Liver (tissue), 9 donors: ENCODE data around the gene ZNF837. TPM values are rescaled to one million over a fixed set of nuclear protein-coding genes. Genes with fewer than 3 reads are reported as not detected.

Experiments
- DNase-seq: peaks from one replicate; pipeline ENCODE4 v3.0.0-alpha.2; 2017; ENCODE audit warnings: low spot score
- H3K27ac ChIP-seq, 2 donors: one replicate each; pipeline ENCODE4 v1.7.0; 2013; ENCODE audit warnings: inconsistent platforms in 2 of 2, low read length in 2 of 2, control low read depth in 1 of 2, low read depth in 1 of 2, mild to moderate bottlenecking in 1 of 2
- H3K27me3 ChIP-seq, 4 donors: one replicate each; pipeline versions ENCODE4 v1.6.1 to v1.7.0; 2013; ENCODE audit warnings: low read length in 3 of 4, inconsistent platforms in 1 of 4, mild to moderate bottlenecking in 1 of 4, moderate library complexity in 1 of 4; ENCODE audit not compliant: control insufficient read depth in 4 of 4, insufficient read depth in 4 of 4
- H3K36me3 ChIP-seq, 4 donors: one replicate each; pipeline versions ENCODE4 v1.6.1 to v1.7.0; 2013; ENCODE audit warnings: low read length in 3 of 4, mild to moderate bottlenecking in 3 of 4, low read depth in 1 of 4, moderate library complexity in 1 of 4; ENCODE audit not compliant: control insufficient read depth in 4 of 4, insufficient read depth in 3 of 4
- H3K4me1 ChIP-seq, 4 donors: one replicate each; pipeline versions ENCODE4 v1.6.1 to v1.7.0; 2013; ENCODE audit warnings: low read length in 3 of 4, mild to moderate bottlenecking in 3 of 4, moderate library complexity in 1 of 4; ENCODE audit not compliant: control insufficient read depth in 4 of 4, insufficient read depth in 4 of 4
- H3K4me3 ChIP-seq, 3 donors: one replicate each; pipeline versions ENCODE4 v1.6.1 to v1.7.0; 2013; ENCODE audit warnings: low read length in 3 of 3, control low read depth in 1 of 3, low read depth in 1 of 3, mild to moderate bottlenecking in 1 of 3
- H3K9ac ChIP-seq, 2 donors: one replicate each; pipeline ENCODE4 v1.7.0; 2013; ENCODE audit warnings: low read length in 2 of 2, mild to moderate bottlenecking in 2 of 2, moderate library complexity in 2 of 2, control low read depth in 1 of 2, low read depth in 1 of 2
- H3K9me3 ChIP-seq, 4 donors: one replicate each; pipeline versions ENCODE4 v1.6.1 to v1.7.0; 2013; ENCODE audit warnings: low read length in 3 of 4; ENCODE audit not compliant: control insufficient read depth in 4 of 4
- CTCF ChIP-seq: fragments of 150-350 bp; IDR thresholded peaks from 2 replicates; pipeline ENCODE4 v1.5.1; 2017; ENCODE audit warnings: improper control_type of control experiment, low read depth, low read length; ENCODE audit not compliant: missing input control
- EGR1 ChIP-seq, 2 donors: IDR thresholded peaks; 2 replicates each; pipeline ENCODE4 v1.6.1; 2016 to 2018; ENCODE audit warnings: antibody characterized with exemption in 2 of 2, low read depth in 2 of 2
- FOXA1 ChIP-seq: IDR thresholded peaks from 2 replicates; pipeline ENCODE4 v1.6.1; 2016; ENCODE audit warnings: antibody characterized with exemption
- FOXA2 ChIP-seq: IDR thresholded peaks from 2 replicates; pipeline ENCODE4 v1.6.1; 2016; ENCODE audit warnings: antibody characterized with exemption
- GABPA ChIP-seq, 2 donors: IDR thresholded peaks in 1 of 2; conservative IDR thresholded peaks in 1 of 2; 2 replicates each; pipeline ENCODE4 v1.6.1; 2016; ENCODE audit warnings: antibody characterized with exemption in 2 of 2, mild to moderate bottlenecking in 1 of 2, moderate library complexity in 1 of 2
- HNF4A ChIP-seq, 2 donors: conservative IDR thresholded peaks; 2 replicates each; pipeline ENCODE4 v1.6.1; 2016; ENCODE audit warnings: antibody characterized with exemption in 2 of 2, mild to moderate bottlenecking in 2 of 2
- HNF4G ChIP-seq: IDR thresholded peaks from 2 replicates; pipeline ENCODE4 v1.6.1; 2016; ENCODE audit warnings: antibody characterized with exemption
- JUND ChIP-seq, 2 donors: IDR thresholded peaks; 2 replicates each; pipeline ENCODE4 v1.6.1; 2016; ENCODE audit warnings: antibody characterized with exemption in 2 of 2
- MAX ChIP-seq: IDR thresholded peaks from 2 replicates; pipeline ENCODE4 v1.6.1; 2016; ENCODE audit warnings: antibody characterized with exemption
- NR2F2 ChIP-seq: IDR thresholded peaks from 2 replicates; pipeline ENCODE4 v1.6.1; 2016; ENCODE audit warnings: antibody characterized with exemption
- RAD21 ChIP-seq, 2 donors: IDR thresholded peaks; 2 replicates each; pipeline ENCODE4 v1.6.1; 2016; ENCODE audit warnings: antibody characterized with exemption in 2 of 2, mild to moderate bottlenecking in 2 of 2
- REST ChIP-seq: IDR thresholded peaks from 2 replicates; pipeline ENCODE4 v1.6.1; 2016; ENCODE audit warnings: antibody characterized with exemption, mild to moderate bottlenecking
- RXRA ChIP-seq, 2 donors: IDR thresholded peaks; 2 replicates each; pipeline ENCODE4 v1.6.1; 2017 to 2018; ENCODE audit warnings: antibody characterized with exemption in 2 of 2, mild to moderate bottlenecking in 1 of 2
- SP1 ChIP-seq: IDR thresholded peaks from 2 replicates; pipeline ENCODE4 v1.6.1; 2018; ENCODE audit warnings: antibody characterized with exemption, mild to moderate bottlenecking
- TAF1 ChIP-seq: conservative IDR thresholded peaks from 2 replicates; pipeline ENCODE4 v1.6.1; 2016; ENCODE audit warnings: antibody characterized with exemption, mild to moderate bottlenecking
- YY1 ChIP-seq: IDR thresholded peaks from 2 replicates; pipeline ENCODE4 v1.6.1; 2016; ENCODE audit warnings: antibody characterized with exemption, mild to moderate bottlenecking
- ZBTB33 ChIP-seq: IDR thresholded peaks from 2 replicates; pipeline ENCODE4 v1.6.1; 2016; ENCODE audit warnings: antibody characterized with exemption
- WGBS: extraction: QIAGEN DNeasy Blood & Tissue Kit; methylation state at CpG from one replicate; pipeline ENCODE4 v1.1.7; 2013; 5-methylcytosine and 5-hydroxymethylcytosine counted together
- polyA plus RNA-seq, 2 donors: library from polyadenylated mRNA; stranded (reverse) in 1 of 2; unstranded in 1 of 2; fragments of 200-250 nt in 1 of 2; fragments of >200 nt in 1 of 2; fragmentation: Nextera tagmentation in 1 of 2; extraction: Ambion mirVana in 1 of 2; gene quantifications; one replicate each; pipeline versions ENCODE4 v1.2.1 to v1.2.3, GENCODE V29; 2013 to 2015
- total RNA-seq, 2 donors: library from RNA; depleted of rRNA; stranded (reverse); fragments of >200 nt; gene quantifications; one replicate each; pipeline ENCODE4 v1.2.3, GENCODE V29; 2014
- TF ChIP-seq, protein P1 (sequence below): IDR thresholded peaks from 2 replicates; pipeline ENCODE4 v1.6.1; 2016; ENCODE audit warnings: antibody characterized with exemption
- donor health status: healthy.
- donor health status: healthy.
- donor health status: healthy.
- donor health status: healthy.
- donor health status: healthy.

The ZNF837 gene
- total and polyA plus RNA-seq, 4 donors, result 0.54 to 3.6 (median 2.3) TPM

- under 1% methylated on average over 74 of the region's 74 CpGs for WGBS
- Histone ChIP-seq H3K27ac (peak within 1 kb of the TSS; percentile 88 to 91), H3K27me3 (no peaks in the 10 kb centered on the region), H3K4me3 (peak within 1 kb of the TSS; percentile 56 to 79 (median 78)), H3K36me3 (no peaks in the 10 kb centered on the region), H3K9me3 (no peaks in the 10 kb centered on the region), H3K9ac (peak within 1 kb of the TSS; percentile 66 to 86), H3K4me1 (peaks cover 3 to 11% (median 7%) of the 10 kb centered on the region in 4 donors)
- TF ChIP-seq ZBTB33 (no peak), CTCF (no peak), EGR1 (IDR thresholded peaks at IDR 0.05; ENCODE audit: low read depth in 2 of 2) (peak in 1 of 2 donors; percentile 0), MAX (peak; percentile 35), RAD21 (IDR thresholded peaks at IDR 0.05) (peak in 1 of 2 donors; percentile 45), GABPA (IDR thresholded peaks at IDR 0.05 in 1 of 2, conservative IDR thresholded peaks at IDR 0.05 in 1 of 2) (peak; percentile 74 to 90), REST (peak; percentile 89), HNF4A (conservative IDR thresholded peaks at IDR 0.05) (peak in 1 of 2 donors; percentile 2), FOXA2 (no peak), TAF1 (peak; percentile 67), JUND (IDR thresholded peaks at IDR 0.05) (peak in 1 of 2 donors; percentile 9), SP1 (peak; percentile 49), FOXA1 (peak; percentile 19), YY1 (peak; percentile 95), HNF4G (no peak), NR2F2 (no peak), RXRA (IDR thresholded peaks at IDR 0.05) (no peak)
- TF ChIP-seq, protein P1, sequence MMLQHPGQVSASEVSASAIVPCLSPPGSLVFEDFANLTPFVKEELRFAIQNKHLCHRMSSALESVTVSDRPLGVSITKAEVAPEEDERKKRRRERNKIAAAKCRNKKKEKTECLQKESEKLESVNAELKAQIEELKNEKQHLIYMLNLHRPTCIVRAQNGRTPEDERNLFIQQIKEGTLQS, result no peak
- DNase-seq, result peak; percentile 97
Measured at GRCh38 chr19:58362272-58362994, 18.4 kb downstream of the ZNF837 start, which contains the start of gene ZNF497. ZNF497 (minus strand) TSS chr19:58362751; CDS start chr19:58357635, 5,116 bp downstream.
